Measurements from ENCODE around the gene DDX17.
A peak's percentile ranks its signal among the peaks of the same experiment; 100 is the strongest.

DDX17 gene

GRCh38 chr22:38465673-38466490 is 40.2 kb downstream of the DDX17 start:
- peak; percentile 48 for DNase-seq (ENCODE audit: low spot score)

DNA sequence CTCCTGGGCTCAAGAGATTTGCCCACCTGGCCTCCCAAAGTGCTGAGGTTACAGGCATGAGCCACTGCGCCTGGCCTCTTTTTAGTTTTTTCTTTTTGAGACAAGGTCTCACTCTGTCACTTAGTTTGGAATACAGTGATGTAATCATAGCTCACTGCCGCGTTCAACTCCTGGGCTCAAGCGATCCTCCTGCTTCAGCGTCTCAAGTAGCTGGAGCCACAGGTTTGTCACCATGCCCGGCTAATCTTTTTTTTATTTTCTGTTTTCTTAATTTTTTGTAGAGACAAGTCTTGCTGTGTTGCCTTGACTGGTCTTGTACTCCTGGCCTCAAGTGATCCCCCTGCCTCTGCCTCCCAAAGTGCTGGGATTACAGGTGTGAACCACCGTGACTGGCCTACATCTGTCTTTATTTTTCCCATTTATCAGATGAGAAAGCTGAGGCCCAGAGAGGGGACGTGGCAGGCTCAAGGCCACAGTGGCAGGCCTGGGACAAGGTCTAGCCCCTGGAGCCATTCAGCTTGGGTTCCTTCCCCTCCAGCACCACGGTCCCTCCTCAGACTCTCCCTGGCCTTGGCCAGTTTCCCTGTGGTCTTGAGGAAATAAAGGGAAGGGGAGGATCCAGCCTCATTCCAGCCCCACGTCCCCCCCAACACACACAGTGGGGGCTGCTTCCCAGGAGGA is 41.0 kb downstream of the DDX17 start:
- no peak for DNase-seq (ENCODE audit: low spot score)

DNA sequence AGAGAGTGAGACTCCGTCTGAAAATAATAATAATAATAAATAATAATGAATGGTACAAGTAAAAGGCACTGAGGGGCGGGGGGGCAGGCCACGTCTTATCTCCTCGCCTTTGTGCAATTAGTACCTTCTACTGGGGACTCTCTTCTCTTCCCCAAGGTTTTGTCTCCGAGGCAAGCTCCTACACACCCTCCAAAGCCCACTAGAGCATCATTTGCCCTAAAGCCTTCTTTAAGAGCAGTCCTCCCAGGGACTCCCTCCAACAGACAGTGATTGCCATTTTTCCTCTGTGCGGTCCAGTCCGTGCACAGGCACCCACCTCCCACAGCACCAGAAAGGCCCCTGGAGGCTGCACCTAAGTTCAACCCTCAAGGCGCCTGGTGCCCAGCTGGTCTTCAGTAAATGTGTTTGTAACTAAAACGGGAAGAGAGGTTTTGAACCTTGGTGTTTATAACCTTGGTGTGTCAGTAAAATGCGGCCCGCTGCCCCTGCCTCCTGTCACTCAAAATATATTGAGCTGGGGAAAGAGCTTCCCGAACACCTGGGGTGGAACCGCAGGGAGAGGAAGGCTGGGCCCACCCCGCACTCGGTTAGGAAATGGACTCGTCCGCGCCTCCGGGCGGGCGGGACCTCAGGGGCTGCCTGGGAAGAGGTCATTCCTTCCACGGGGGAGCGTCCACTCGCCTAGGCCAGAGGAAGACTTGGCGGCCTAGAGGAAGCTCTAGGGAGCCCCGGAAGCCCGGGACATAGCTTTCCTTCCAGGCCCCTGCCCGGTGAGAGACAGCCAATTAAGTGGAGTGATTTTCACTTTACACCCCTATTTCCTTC is 42.9 kb downstream of the DDX17 start:
- DNase-seq (ENCODE audit: low spot score) = peak; percentile 85

- DNase-seq (ENCODE audit: low spot score) = peak; percentile 96
Observed at GRCh38 chr22:38461414-38462081, 44.6 kb downstream of the DDX17 start.

- no peak for DNase-seq (ENCODE audit: low spot score)
Observed at GRCh38 chr22:38461057-38461413, 45.1 kb downstream of the DDX17 start.

GRCh38 chr22:38460426-38460840 is 45.7 kb downstream of the DDX17 start:
- peak; percentile 45 for DNase-seq (ENCODE audit: low spot score)

DNA sequence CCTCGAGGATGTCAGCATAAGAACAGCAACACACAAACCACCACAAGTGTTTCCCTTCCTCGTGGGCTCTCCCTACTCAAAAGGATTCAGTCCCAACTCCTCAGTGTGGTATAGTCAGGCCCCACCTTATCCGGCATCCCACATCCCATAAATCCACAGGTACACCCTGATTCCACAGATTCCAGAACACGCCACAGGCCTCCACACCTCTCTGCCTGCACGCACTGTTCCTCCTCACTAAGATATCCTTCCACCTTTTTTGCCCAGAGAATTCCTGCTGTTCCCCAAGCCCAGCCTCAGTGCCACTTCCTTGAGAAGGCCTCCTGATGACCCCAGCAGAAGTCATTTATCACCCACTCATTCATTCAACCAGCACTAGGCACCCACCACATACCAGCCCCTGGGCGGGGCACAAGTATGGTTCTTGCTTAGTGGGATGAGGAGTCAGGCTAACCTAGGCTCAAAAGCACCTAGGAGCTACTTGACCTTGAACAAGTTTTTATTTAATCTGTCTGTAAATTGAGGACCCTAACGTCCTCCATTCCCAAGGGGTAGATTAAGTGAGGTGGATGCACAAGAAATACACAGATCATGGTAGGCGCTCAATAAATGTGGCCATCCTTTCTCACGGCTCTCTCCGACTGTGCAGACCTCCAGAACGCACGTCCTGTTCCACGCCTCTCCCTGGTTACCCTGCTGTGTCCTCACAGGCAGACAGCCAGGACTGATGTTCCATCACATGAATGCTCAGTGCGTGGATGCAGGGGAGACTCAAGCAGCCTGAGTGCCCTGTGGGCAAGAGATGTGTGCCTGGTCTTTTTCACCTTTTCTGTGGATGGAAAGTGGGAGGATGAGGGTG is 49.0 kb downstream of the DDX17 start:
- no peak for DNase-seq (ENCODE audit: low spot score)

GRCh38 chr22:38456272-38456835 is 49.8 kb downstream of the DDX17 start:
- no peak for DNase-seq (ENCODE audit: low spot score)

DNA sequence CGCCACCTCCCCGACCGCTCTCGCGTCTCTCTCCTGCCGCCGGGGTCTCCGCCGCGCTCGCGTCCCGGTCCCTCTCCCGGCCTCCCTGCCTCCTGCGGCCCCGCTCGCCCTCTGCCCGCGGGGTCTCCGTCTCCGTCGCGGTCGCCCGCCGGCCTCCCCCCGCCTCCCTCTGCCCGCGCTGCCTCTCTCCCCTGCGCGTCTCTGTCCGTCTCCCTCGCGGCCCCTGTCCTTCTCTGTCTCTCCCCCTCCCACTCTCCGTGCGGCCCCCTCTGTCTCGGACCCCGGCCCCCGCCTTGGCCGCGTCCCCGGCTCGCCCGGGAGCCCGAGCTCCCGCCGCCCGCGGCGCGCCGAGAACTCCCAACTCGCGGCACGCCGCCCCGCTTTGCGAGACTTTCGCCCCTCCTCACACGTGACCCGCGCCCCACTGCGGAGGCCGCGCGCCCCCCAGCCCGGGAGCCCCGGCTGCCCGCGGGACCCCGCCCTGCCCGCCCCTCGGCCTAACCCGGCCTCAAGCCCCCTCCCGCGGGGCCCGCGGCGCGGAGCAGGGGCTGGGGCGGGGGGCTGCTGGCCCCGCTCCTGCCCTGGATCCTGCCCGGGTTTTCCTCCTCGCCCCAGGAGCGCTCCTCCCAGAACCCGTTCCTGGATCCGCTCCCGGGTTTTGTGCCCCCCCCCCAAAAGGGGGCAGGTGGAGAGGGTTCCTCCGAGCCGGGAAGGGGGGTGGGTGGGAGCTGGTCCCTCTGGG is 50.4 kb downstream of the DDX17 start:
- DNase-seq (ENCODE audit: low spot score) = peak; percentile 83

DNA sequence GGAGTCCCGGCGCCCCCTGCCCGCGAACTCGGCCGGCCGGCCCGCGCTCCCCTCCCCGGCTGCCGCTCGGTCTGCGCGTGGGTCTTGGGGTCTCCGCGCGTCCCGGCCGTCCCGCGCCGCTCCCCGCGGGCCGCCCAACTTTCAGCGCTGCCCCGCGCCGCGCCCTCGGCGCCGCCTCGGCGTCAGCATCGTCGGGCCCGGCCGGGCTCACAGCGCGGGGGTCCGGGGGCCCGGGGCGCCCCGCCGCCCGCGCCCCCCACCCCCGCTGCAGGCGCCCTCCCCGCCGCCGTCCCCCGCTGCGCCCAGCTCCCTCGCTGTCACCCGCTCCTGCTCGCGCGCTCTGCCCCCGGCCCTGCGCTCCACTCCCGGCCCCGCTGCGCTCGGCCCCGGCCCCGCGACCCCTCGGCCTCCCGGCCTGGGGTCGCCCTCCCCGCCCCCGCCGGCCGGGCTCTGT is 51.0 kb downstream of the DDX17 start, which contains the start of gene KCNJ4:
TSS of gene KCNJ4 (minus strand) at position 124 of the 454 bp plus-strand sequence. CDS start 27,067 bp downstream, outside the sequence.
- DNase-seq (ENCODE audit: low spot score) = no peak

GRCh38 chr22:38454353-38455075 is 51.6 kb downstream of the DDX17 start:
- no peak for DNase-seq (ENCODE audit: low spot score)

- no peak for DNase-seq (ENCODE audit: low spot score)
Observed at GRCh38 chr22:38453996-38454352, 52.1 kb downstream of the DDX17 start.

- DNase-seq (ENCODE audit: low spot score) = no peak
Observed at GRCh38 chr22:38453066-38453672, 52.9 kb downstream of the DDX17 start.

GRCh38 chr22:38452373-38453065 is 53.6 kb downstream of the DDX17 start:
- no peak for DNase-seq (ENCODE audit: low spot score)

DNA sequence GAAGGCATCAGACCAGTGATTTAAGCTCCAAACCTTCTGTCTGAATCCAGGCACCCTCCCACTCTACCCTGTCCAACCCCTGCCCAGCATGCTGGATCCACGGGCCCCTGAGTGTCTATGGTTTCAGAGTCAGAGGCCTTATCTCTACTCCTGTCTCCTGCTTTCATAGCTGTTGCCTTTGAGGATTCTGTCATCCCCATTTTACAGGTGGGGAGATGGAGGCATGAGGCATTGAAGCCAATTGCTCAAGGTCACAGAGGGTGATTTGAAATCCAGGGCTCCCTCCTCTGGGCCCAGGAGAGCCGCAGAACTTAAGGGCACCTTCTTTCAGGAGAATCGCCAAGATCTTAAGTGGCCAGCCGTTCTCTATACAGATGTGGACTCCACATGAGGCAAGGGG is 54.2 kb downstream of the DDX17 start:
- DNase-seq (ENCODE audit: low spot score) = no peak

- DNase-seq (ENCODE audit: low spot score) = no peak
Observed at GRCh38 chr22:38451404-38451803, 54.7 kb downstream of the DDX17 start.

DNA sequence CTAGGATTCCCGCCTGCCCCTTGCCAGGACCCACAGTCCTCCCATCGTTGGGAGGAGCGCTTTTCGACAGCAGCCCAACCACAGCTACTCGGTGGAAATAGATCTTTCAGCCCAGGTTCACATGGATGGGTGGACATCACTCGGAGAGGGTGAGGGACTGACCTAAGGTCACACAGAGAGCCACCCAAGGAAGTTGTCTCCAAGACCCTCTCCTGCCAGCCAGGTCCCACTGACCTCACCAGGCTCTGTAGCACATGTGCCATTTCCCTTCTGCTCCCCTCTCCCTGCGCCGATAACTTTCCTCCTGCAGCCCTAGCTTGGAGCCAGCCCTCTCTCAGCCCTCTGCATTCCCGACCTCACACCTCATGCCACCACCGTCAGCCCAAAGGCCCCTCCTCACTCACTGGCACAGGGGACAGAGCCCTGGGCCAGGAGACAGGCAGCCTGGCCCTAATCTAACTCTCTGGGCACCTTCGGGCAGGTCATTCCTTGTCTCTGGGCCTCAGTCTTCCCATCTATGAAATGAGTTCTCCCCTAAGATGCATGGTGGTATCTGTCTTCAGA is 55.8 kb downstream of the DDX17 start:
- DNase-seq (ENCODE audit: low spot score) = no peak

GRCh38 chr22:38449776-38450175 is 56.3 kb downstream of the DDX17 start:
- no peak for DNase-seq (ENCODE audit: low spot score)

Measured in ecto neural progenitor cell (in vitro differentiated cells).